IPS-18c (cell line): ENCODE results near the gene RPS6KC1.
"Not testable (repeated sequence)": the region's sequence is repeated elsewhere in the genome, so short reads cannot be mapped to it uniquely, and the experiment has no call there.

Experiments
- H3K4me3 ChIP-seq: 2 replicates; pipeline ENCODE4 v1.7.0; 2013; ENCODE audit warnings: low read depth, mild to moderate bottlenecking, low read length, moderate library complexity; ENCODE audit not compliant: insufficient read depth
- H3K9me3 ChIP-seq: one replicate; pipeline ENCODE4 v1.6.1; 2013; ENCODE audit warnings: mild to moderate bottlenecking, low read length, moderate library complexity; ENCODE audit not compliant: control insufficient read depth, insufficient read depth

The RPS6KC1 gene

GRCh38 chr1:213164561-213164960 lies 113.5 kb downstream of the RPS6KC1 start:
- Histone ChIP-seq H3K9me3 (no peaks in the 10 kb centered on the region), H3K4me3 (no peak overlapping the region)

- H3K9me3 ChIP-seq, result no peaks in the 10 kb centered on the region
- no peak overlapping the region for H3K4me3 ChIP-seq
These were observed 115.8 kb downstream of the RPS6KC1 start for GRCh38 chr1:213166852-213167251.

GRCh38 chr1:213171711-213172110 lies 120.7 kb downstream of the RPS6KC1 start:
- Histone ChIP-seq H3K4me3 (no peak overlapping the region), H3K9me3 (no peaks in the 10 kb centered on the region)

GRCh38 chr1:213176341-213176740 lies 125.3 kb downstream of the RPS6KC1 start:
- no peak overlapping the region for H3K4me3 ChIP-seq
- no peaks in the 10 kb centered on the region for H3K9me3 ChIP-seq

GRCh38 chr1:213179784-213180183 lies 128.7 kb downstream of the RPS6KC1 start:
- H3K4me3 ChIP-seq, result no peak overlapping the region
- H3K9me3 ChIP-seq, result no peaks in the 10 kb centered on the region

- no peak overlapping the region for H3K4me3 ChIP-seq
- H3K9me3 ChIP-seq, result no peaks in the 10 kb centered on the region
These were observed 129.8 kb downstream of the RPS6KC1 start for GRCh38 chr1:213180833-213181232.

- H3K4me3 ChIP-seq, result no peak overlapping the region
- no peaks in the 10 kb centered on the region for H3K9me3 ChIP-seq
These were observed 132.1 kb downstream of the RPS6KC1 start for GRCh38 chr1:213183036-213183672.

GRCh38 chr1:213186168-213186567 lies 135.1 kb downstream of the RPS6KC1 start:
- no peaks in the 10 kb centered on the region for H3K9me3 ChIP-seq
- no peak overlapping the region for H3K4me3 ChIP-seq

- H3K4me3 ChIP-seq, result no peak overlapping the region
- no peaks in the 10 kb centered on the region for H3K9me3 ChIP-seq
These were observed 141.0 kb downstream of the RPS6KC1 start for GRCh38 chr1:213192026-213192425.

GRCh38 chr1:213194383-213194782 lies 143.3 kb downstream of the RPS6KC1 start:
- Histone ChIP-seq H3K4me3 (no peak overlapping the region), H3K9me3 (no peaks in the 10 kb centered on the region)

GRCh38 chr1:213194855-213195254 lies 143.8 kb downstream of the RPS6KC1 start:
- Histone ChIP-seq H3K4me3 (no peak overlapping the region), H3K9me3 (no peaks in the 10 kb centered on the region)

GRCh38 chr1:213196328-213197054 lies 145.4 kb downstream of the RPS6KC1 start:
- not testable (repeated sequence) for H3K4me3 ChIP-seq

GRCh38 chr1:213200630-213201029 lies 149.6 kb downstream of the RPS6KC1 start:
- H3K4me3 ChIP-seq, result no peak overlapping the region

More at GRCh38 chr1:213196328-213197054, 145.4 kb downstream of the RPS6KC1 start:
- H3K9me3 ChIP-seq, result not testable (repeated sequence)

GRCh38 chr1:213201380-213202155 lies 150.5 kb downstream of the RPS6KC1 start:
- Histone ChIP-seq H3K4me3 (no peak overlapping the region), H3K9me3 (no peaks in the 10 kb centered on the region)

More at GRCh38 chr1:213200630-213201029, 149.6 kb downstream of the RPS6KC1 start:
- no peaks in the 10 kb centered on the region for H3K9me3 ChIP-seq

- H3K4me3 ChIP-seq, result no peak overlapping the region
- H3K9me3 ChIP-seq, result peaks cover 4% of the 10 kb centered on the region
These were observed 160.2 kb downstream of the RPS6KC1 start for GRCh38 chr1:213211201-213211600.

- not testable (repeated sequence) for H3K4me3 ChIP-seq
These were observed 168.0 kb downstream of the RPS6KC1 start for GRCh38 chr1:213219076-213219475.

GRCh38 chr1:213221209-213221608 lies 170.2 kb downstream of the RPS6KC1 start:
- no peaks in the 10 kb centered on the region for H3K9me3 ChIP-seq

More at GRCh38 chr1:213219076-213219475, 168.0 kb downstream of the RPS6KC1 start:
- not testable (repeated sequence) for H3K9me3 ChIP-seq

GRCh38 chr1:213227458-213227857 lies 176.4 kb downstream of the RPS6KC1 start:
- Histone ChIP-seq H3K9me3 (no peaks in the 10 kb centered on the region), H3K4me3 (no peak overlapping the region)

More at GRCh38 chr1:213221209-213221608, 170.2 kb downstream of the RPS6KC1 start:
- H3K4me3 ChIP-seq, result no peak overlapping the region
